ENCODE measurements around the gene CPNE6.
A peak's percentile ranks its signal among the peaks of the same experiment; 100 is the strongest.

The CPNE6 gene

DNA sequence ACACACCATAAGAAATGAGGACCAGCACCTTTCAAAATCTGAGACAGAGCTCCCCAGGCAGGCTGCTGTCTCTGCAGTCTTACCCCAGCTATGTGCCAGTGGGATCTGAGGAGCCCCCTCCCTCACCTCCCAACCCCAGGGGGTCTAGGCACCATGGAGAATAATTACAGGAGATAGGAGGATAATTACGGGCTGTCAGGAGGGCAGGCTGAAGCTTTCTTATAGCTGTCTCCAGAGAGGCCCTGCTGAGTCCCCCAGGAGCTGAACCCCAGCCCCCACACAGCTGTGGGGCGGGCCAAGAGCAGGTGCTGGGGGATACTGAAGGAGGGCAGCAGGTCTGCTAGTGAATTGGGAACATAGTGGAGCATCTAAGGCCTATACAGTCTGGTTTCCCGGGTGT is 6.8 kb downstream of the CPNE6 start:
- no peak for FAIRE-seq
- TF ChIP-seq PAX5 (IDR thresholded peaks at IDR 0.05; ENCODE audit: insufficient read depth, low read length, severe bottlenecking) (no peak), TAF1 (IDR thresholded peaks at IDR 0.05; ENCODE audit: low read depth, low read length) (no peak)
- no peak for DNase-seq (ENCODE audit: insufficient read length, low spot score)

DNA sequence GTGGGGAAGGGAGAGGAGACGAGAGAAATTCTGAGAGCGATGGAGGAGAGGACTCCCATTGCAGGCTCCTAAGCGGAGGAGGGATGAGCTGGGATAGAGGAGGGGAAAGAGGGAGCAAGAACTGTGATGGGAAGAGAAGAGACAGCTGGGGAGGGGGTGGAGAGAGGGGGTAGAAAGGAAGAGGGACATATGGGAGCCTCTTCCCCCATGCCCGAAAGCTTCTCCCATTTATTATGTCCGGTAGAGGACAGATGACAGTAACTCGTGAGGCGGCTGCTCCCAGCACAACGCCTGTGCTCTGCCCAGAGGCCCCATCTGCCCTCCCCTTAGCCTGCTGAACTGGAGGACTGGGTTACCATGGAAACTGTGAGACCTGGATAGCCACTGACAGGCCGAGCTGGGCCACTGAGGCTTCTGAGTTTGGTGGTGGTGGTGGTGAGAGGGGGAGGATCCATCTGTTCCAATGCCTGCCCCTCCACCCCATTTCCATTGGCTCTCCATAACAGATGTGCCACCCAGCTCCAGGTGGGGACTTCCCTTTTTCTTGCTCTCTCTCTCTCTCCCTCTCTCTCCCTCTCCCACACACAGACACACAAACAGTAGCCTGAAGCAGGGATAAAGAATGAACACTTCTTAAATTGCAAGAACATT is 8.3 kb downstream of the CPNE6 start:
- no peak for FAIRE-seq
- no peak for TF ChIP-seq PAX5 (IDR thresholded peaks at IDR 0.05; ENCODE audit: insufficient read depth, low read length, severe bottlenecking)
- no peak for TF ChIP-seq TAF1 (IDR thresholded peaks at IDR 0.05; ENCODE audit: low read depth, low read length)
- no peak for TF ChIP-seq POLR2A (IDR thresholded peaks at IDR 0.05; ENCODE audit: low read depth, low read length)
- no peak for TF ChIP-seq POU2F2 (IDR thresholded peaks at IDR 0.05; ENCODE audit: low read depth, low read length)
- no peak for TF ChIP-seq POLR2AphosphoS5 (IDR thresholded peaks at IDR 0.05; ENCODE audit: low read depth, low read length)
- no peak for TF ChIP-seq SPI1 (IDR thresholded peaks at IDR 0.05; ENCODE audit: low read depth, low read length)
- DNase-seq (ENCODE audit: insufficient read length, low spot score), result no peak

DNA sequence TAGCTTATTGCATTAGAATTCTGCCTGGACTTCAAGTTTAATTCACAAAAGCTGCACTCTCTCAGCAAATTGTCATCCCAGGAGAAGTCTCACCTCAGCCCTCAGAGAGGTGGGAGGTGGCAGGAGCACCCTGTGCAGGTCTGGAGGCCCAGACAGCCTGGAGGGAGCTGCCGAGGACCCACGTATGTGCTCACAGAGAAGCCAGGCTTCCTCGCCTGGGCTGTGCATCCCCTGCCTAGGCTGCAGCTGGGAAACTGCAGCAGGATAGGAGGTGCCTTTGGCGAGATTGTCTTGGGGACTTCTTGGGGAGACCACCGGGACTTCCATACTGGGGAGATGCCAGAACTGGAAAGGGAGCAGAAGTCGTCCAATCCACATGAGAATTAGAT is 8.8 kb downstream of the CPNE6 start:
- no peak for TF ChIP-seq POU2F2 (IDR thresholded peaks at IDR 0.05; ENCODE audit: low read depth, low read length)
- TF ChIP-seq TAF1 (IDR thresholded peaks at IDR 0.05; ENCODE audit: low read depth, low read length), result no peak
- TF ChIP-seq SPI1 (IDR thresholded peaks at IDR 0.05; ENCODE audit: low read depth, low read length), result no peak
- TF ChIP-seq POLR2AphosphoS5 (IDR thresholded peaks at IDR 0.05; ENCODE audit: low read depth, low read length), result no peak
- TF ChIP-seq POLR2A (IDR thresholded peaks at IDR 0.05; ENCODE audit: low read depth, low read length), result no peak
- TF ChIP-seq PAX5 (IDR thresholded peaks at IDR 0.05; ENCODE audit: insufficient read depth, low read length, severe bottlenecking), result no peak
- no peak for FAIRE-seq
- no peak for DNase-seq (ENCODE audit: insufficient read length, low spot score)

DNA sequence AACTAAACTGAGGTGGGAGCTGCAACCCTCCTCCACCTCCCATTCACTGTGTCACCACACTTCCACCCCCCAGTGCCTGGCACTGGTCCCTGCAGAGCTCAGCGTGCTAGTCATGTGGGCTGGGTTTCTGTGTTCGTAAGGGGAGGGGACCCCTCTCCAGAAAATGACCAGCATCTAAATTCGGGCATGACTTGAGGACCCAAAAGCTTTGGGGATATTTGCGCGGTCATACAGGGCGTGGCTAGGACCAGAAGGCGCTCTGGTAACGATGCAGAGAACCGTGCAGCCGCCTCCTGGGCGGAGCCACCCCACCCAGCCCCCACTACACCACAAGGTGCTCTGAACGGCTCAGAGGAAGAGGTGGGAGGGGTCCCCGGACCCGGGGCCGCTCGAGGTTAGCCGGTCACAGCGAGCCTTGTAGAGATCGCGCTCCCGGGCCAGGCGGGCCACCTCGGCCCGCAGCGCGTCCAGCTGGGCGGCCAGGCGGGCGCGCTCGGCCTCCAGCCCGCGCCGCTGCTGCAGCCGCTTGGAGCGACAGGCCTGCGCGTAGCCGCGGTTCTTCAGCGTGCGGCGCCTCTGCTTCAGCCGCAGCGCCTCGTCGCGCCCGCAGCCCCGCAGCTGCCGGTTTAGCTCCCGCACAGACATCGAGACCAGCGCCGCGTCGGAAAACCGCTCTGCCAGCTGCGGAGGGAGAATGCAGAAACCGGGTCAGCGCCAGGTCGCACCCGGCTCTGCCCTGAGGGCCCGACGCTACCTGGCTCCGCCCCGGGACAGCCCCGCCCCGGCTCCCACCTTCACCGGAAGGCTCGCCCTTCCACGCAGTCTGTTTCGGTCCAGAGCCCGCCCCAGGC is 9.8 kb downstream of the CPNE6 start:
- DNase-seq (ENCODE audit: insufficient read length, low spot score) (peak; percentile 91), FAIRE-seq (peak; percentile 94)
- TF ChIP-seq POLR2AphosphoS5 (IDR thresholded peaks at IDR 0.05; ENCODE audit: low read depth, low read length) (no peak), POU2F2 (IDR thresholded peaks at IDR 0.05; ENCODE audit: low read depth, low read length) (no peak), TAF1 (IDR thresholded peaks at IDR 0.05; ENCODE audit: low read depth, low read length) (no peak), SPI1 (IDR thresholded peaks at IDR 0.05; ENCODE audit: low read depth, low read length) (no peak), POLR2A (IDR thresholded peaks at IDR 0.05; ENCODE audit: low read depth, low read length) (no peak), PAX5 (IDR thresholded peaks at IDR 0.05; ENCODE audit: insufficient read depth, low read length, severe bottlenecking) (no peak)

DNA sequence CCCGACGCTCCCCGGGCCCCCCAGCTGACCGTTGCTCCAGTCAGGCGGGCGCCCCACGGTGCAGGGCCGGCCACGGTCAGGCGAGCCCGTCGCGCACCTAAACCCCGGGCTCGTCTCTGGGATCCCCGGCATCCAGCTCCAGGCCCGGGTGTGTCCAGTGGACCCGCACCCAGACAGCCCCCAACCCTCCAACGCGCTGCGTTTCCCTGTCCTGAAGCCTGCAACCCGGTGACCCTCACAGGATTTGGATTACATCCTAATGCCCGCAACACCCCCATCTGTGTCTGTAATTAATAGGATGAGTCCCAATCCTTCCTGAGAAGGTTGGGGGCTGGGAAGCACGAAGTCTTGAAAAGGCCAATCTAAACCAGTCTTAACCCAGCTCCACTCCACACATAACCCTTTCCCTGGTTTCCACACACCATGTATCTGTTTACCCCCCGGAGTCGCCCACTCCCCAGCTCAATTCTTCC is 10.4 kb downstream of the CPNE6 start:
- TF ChIP-seq TAF1 (IDR thresholded peaks at IDR 0.05; ENCODE audit: low read depth, low read length) (no peak), POLR2AphosphoS5 (IDR thresholded peaks at IDR 0.05; ENCODE audit: low read depth, low read length) (no peak), SPI1 (IDR thresholded peaks at IDR 0.05; ENCODE audit: low read depth, low read length) (no peak), POLR2A (IDR thresholded peaks at IDR 0.05; ENCODE audit: low read depth, low read length) (no peak), POU2F2 (IDR thresholded peaks at IDR 0.05; ENCODE audit: low read depth, low read length) (no peak), PAX5 (IDR thresholded peaks at IDR 0.05; ENCODE audit: insufficient read depth, low read length, severe bottlenecking) (no peak)
- no peak for FAIRE-seq
- DNase-seq (ENCODE audit: insufficient read length, low spot score), result no peak

DNA sequence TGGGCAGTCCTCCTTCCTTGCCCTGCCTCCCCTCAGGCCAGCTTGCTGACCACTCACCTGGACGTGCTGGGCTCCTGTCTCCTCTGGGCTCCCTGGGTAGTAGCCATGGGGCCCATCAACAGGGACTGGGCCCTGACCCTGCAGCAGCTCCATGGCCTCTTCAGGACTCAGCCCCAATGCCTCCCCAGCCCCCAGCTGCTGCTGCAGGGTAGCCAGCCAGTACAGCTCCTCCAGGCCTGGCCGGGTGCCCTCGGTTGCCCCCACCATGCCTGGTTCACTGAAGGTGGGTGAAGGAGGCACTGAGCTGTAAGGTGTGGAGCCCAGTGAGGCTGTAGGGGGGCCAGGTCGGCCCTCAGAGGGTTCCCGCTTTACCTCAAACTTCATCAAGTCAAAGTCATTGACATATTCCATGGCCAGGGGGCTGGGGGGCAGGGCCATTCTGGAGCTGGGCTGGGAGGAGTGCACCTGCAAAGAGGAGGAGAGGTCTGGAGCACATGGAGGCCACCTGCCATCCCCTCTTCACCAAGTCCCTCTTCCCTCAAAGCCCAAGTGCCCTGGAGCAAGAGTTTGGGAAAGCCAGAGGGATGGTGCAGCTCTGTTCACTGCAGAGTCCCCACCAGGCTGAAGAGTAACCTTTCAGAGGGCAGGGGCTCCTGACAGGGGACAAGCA is 11.2 kb downstream of the CPNE6 start:
- no peak for FAIRE-seq
- TF ChIP-seq POU2F2 (IDR thresholded peaks at IDR 0.05; ENCODE audit: low read depth, low read length) (no peak), POLR2A (IDR thresholded peaks at IDR 0.05; ENCODE audit: low read depth, low read length) (no peak), POLR2AphosphoS5 (IDR thresholded peaks at IDR 0.05; ENCODE audit: low read depth, low read length) (no peak), TAF1 (IDR thresholded peaks at IDR 0.05; ENCODE audit: low read depth, low read length) (no peak), SPI1 (IDR thresholded peaks at IDR 0.05; ENCODE audit: low read depth, low read length) (no peak), PAX5 (IDR thresholded peaks at IDR 0.05; ENCODE audit: insufficient read depth, low read length, severe bottlenecking) (no peak)

DNA sequence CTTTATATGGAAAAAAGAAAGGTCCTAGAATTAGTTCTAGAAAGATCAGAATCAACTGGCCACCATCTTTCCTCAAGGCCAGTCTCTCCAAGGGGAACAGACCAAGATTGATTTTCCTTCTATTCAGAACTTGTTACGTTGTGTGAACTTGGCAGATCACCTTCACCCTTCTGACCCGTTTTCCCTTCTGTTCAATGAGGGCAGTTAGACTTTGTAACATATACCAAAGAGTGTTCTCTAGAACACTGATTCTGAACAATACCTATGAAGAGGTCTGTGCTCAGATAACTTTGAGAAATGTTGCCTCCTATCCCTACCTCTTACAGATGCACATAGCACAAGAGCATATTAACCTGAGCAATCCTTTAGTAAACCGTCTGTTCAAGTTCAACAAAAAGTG is 12.1 kb downstream of the CPNE6 start:
- DNase-seq (ENCODE audit: insufficient read length, low spot score) (no peak), FAIRE-seq (no peak)
- no peak for TF ChIP-seq POLR2A (IDR thresholded peaks at IDR 0.05; ENCODE audit: low read depth, low read length)
- TF ChIP-seq SPI1 (IDR thresholded peaks at IDR 0.05; ENCODE audit: low read depth, low read length), result no peak
- TF ChIP-seq POU2F2 (IDR thresholded peaks at IDR 0.05; ENCODE audit: low read depth, low read length), result no peak
- no peak for TF ChIP-seq TAF1 (IDR thresholded peaks at IDR 0.05; ENCODE audit: low read depth, low read length)
- TF ChIP-seq POLR2AphosphoS5 (IDR thresholded peaks at IDR 0.05; ENCODE audit: low read depth, low read length), result no peak
- TF ChIP-seq PAX5 (IDR thresholded peaks at IDR 0.05; ENCODE audit: insufficient read depth, low read length, severe bottlenecking), result no peak

More for the DNA sequence above, 11.2 kb downstream of the CPNE6 start:
- DNase-seq (ENCODE audit: insufficient read length, low spot score), result no peak

DNA sequence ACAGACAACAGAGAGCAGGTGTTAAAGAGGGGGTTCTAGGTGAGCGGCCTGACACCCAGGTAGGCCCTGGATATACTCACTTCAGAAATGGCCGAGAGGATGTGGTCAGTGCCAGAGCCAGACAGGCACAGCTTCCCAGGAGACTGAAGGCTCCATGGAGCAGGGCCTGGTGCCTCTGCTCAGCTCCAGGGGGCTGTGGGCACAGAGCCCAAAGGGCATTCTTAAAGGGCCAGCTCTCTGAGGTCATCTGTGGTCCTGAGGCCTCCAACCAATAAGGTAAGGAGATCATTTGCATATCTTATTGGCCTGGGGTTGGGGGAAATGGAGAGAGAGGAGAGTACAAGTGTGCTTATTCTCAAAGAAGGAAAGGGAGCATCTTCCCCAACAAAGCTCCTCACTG is 13.1 kb downstream of the CPNE6 start:
- DNase-seq (ENCODE audit: insufficient read length, low spot score) (no peak), FAIRE-seq (no peak)
- no peak for TF ChIP-seq SPI1 (IDR thresholded peaks at IDR 0.05; ENCODE audit: low read depth, low read length)
- TF ChIP-seq PAX5 (IDR thresholded peaks at IDR 0.05; ENCODE audit: insufficient read depth, low read length, severe bottlenecking), result no peak
- no peak for TF ChIP-seq POLR2AphosphoS5 (IDR thresholded peaks at IDR 0.05; ENCODE audit: low read depth, low read length)
- no peak for TF ChIP-seq POLR2A (IDR thresholded peaks at IDR 0.05; ENCODE audit: low read depth, low read length)
- TF ChIP-seq POU2F2 (IDR thresholded peaks at IDR 0.05; ENCODE audit: low read depth, low read length), result no peak
- TF ChIP-seq TAF1 (IDR thresholded peaks at IDR 0.05; ENCODE audit: low read depth, low read length), result no peak

DNA sequence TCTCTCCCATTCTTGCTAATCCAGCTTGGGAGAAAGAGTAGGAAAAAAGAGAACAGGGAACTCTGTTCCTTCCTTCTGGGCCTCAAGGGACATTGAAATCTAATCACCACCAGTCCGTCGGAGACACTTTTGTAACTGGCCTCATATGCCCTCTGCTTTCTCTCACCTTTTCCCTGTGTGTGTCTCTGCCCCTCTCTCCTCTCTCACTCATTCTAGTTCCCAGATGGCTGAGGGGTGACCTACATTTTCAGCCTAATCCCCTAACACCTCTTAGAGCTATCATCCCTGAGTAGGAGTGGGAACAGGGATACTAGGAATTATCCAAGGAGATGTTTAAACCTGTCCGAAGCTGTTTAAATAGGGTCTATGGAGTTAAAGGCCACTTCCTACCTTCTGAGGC is 13.9 kb downstream of the CPNE6 start:
- FAIRE-seq (no peak), DNase-seq (ENCODE audit: insufficient read length, low spot score) (no peak)
- TF ChIP-seq POLR2AphosphoS5 (IDR thresholded peaks at IDR 0.05; ENCODE audit: low read depth, low read length), result no peak
